Keratinocyte (primary cell): ENCODE measurements around the gene PSMD14. TPM values are rescaled to one million over a fixed set of nuclear protein-coding genes. Genes with fewer than 3 reads are reported as not detected.

Experiments
- DNase-seq: peaks from one replicate; pipeline ENCODE4 v3.0.0-alpha.2; 2011; ENCODE audit warnings: low read depth, missing footprints, low spot score
- FAIRE-seq: peaks from 2 replicates; lab custom pipeline; 2011; peaks lifted over from hg19 to GRCh38; lab: Jason Lieb, UNC
- H2AFZ ChIP-seq: 2 replicates; pipeline ENCODE4 v1.6.0; 2012; ENCODE audit warnings: low read length, control low read depth, inconsistent platforms; ENCODE audit not compliant: control insufficient read depth
- H3K27ac ChIP-seq: 2 replicates; pipeline ENCODE4 v1.5.1; 2011; ENCODE audit warnings: low read length; ENCODE audit not compliant: control insufficient read depth, insufficient read depth
- H3K27me3 ChIP-seq: 3 replicates; pipeline ENCODE4 v1.6.0; 2011; ENCODE audit warnings: low read length; ENCODE audit not compliant: control insufficient read depth, insufficient read depth; ENCODE audit errors: extremely low read depth
- H3K36me3 ChIP-seq, 2 experiments: 2 replicates in 1 of 2; 3 replicates in 1 of 2; pipeline ENCODE4 v1.5.1; 2011; ENCODE audit warnings: low read length in 2 of 2, mild to moderate bottlenecking in 1 of 2; ENCODE audit not compliant: control insufficient read depth in 2 of 2, insufficient read depth in 2 of 2; ENCODE audit errors: extremely low read depth in 1 of 2
- H3K4me1 ChIP-seq: 3 replicates; pipeline ENCODE4 v1.5.1; 2011; ENCODE audit warnings: low read length; ENCODE audit not compliant: control insufficient read depth, insufficient read depth; ENCODE audit errors: extremely low read depth
- H3K4me2 ChIP-seq: 3 replicates; pipeline ENCODE4 v1.6.0; 2011; ENCODE audit warnings: low read depth, low read length; ENCODE audit not compliant: control insufficient read depth, insufficient read depth; ENCODE audit errors: extremely low read depth
- H3K4me3 ChIP-seq, 3 experiments: fragments of 200-600 bp in 1 of 3; sonication (generic) in 1 of 3; 2 replicates in 2 of 3; 3 replicates in 1 of 3; pipeline ENCODE4 v1.5.1; 2011 to 2016; ENCODE audit warnings: low read length in 3 of 3, mild to moderate bottlenecking in 3 of 3, control low read depth in 2 of 3, inconsistent platforms in 1 of 3, low read depth in 1 of 3, mixed read lengths in 1 of 3, mixed run types in 1 of 3, moderate library complexity in 1 of 3; ENCODE audit not compliant: control insufficient read depth in 2 of 3, insufficient read depth in 2 of 3; ENCODE audit errors: extremely low read depth in 1 of 3
- H3K79me2 ChIP-seq: 2 replicates; pipeline ENCODE4 v1.6.0; 2012; ENCODE audit warnings: low read length; ENCODE audit not compliant: control insufficient read depth, insufficient read depth
- H3K9ac ChIP-seq: 3 replicates; pipeline ENCODE4 v1.6.0; 2011; ENCODE audit warnings: low read length; ENCODE audit not compliant: control insufficient read depth, insufficient read depth; ENCODE audit errors: extremely low read depth
- H3K9me1 ChIP-seq: 3 replicates; pipeline ENCODE4 v1.6.0; 2011; ENCODE audit warnings: low read length; ENCODE audit not compliant: control insufficient read depth, insufficient read depth; ENCODE audit errors: extremely low read depth
- H3K9me3 ChIP-seq: 2 replicates; pipeline ENCODE4 v1.5.1; 2012; ENCODE audit warnings: low read depth, low read length; ENCODE audit not compliant: control insufficient read depth
- H4K20me1 ChIP-seq: 3 replicates; pipeline ENCODE4 v1.6.0; 2011; ENCODE audit warnings: low read length; ENCODE audit not compliant: control insufficient read depth, insufficient read depth; ENCODE audit errors: extremely low read depth
- CTCF ChIP-seq, 3 experiments: IDR thresholded peaks in 1 of 3; conservative IDR thresholded peaks in 1 of 3; optimal IDR thresholded peaks in 1 of 3; 2 replicates in 2 of 3; 3 replicates in 1 of 3; pipeline versions ENCODE3 to v1.5.1; 2011; ENCODE audit warnings: low read length in 3 of 3, mild to moderate bottlenecking in 3 of 3, moderate library complexity in 2 of 3, control low read depth in 1 of 3, inconsistent platforms in 1 of 3; ENCODE audit not compliant: insufficient read depth in 2 of 3; ENCODE audit errors: extremely low read depth in 1 of 3
- EZH2 ChIP-seq: IDR thresholded peaks from one replicate; pipeline ENCODE4 v1.6.1; 2012; ENCODE audit warnings: inconsistent platforms, mild to moderate bottlenecking, low read length, moderate library complexity
- dilution Hi-C: fragments of 300-500 bp; cut with MboI; formaldehyde crosslinking; loops from one replicate; pipeline ENCODE4 v1.7.0; 2020; ENCODE audit warnings: low sequenced_read_pairs; ENCODE audit not compliant: extremely low pct_ligation_motif_present
- polyA plus RNA-seq, 5 experiments: library from polyadenylated mRNA; depleted of rRNA in 3 of 5; stranded (reverse) in 3 of 5; stranded (forward) in 1 of 5; unstranded in 1 of 5; fragments of >200 nt; gene quantifications; 1 replicate in 1 of 5; 2 replicates in 3 of 5; 3 replicates in 1 of 5; pipeline versions ENCODE4 v1.2.1 to v1.2.3, GENCODE V29; 2011 to 2012; ENCODE audit warnings: missing spikeins in 2 of 5, low read depth in 1 of 5, low replicate concordance in 1 of 5

PSMD14 gene
- polyA plus RNA-seq, 1 donor (not counting 4 experiments of a cell fraction or from before 2014, with no cell fraction given): 136 TPM

- H3K4me1 ChIP-seq: no peaks in the 10 kb centered on the region
- no peaks in the 10 kb centered on the region for H3K79me2 ChIP-seq
- peaks cover 93% of the 10 kb centered on the region for H3K27me3 ChIP-seq
- no peak overlapping the region for H3K4me2 ChIP-seq
- peaks cover 4% of the 10 kb centered on the region for H4K20me1 ChIP-seq
- no peak for TF ChIP-seq EZH2
- TF ChIP-seq CTCF (optimal IDR thresholded peaks at IDR 0.05 in 1 of 3, IDR thresholded peaks at IDR 0.05 in 1 of 3, conservative IDR thresholded peaks at IDR 0.05 in 1 of 3; ENCODE audit: extremely low read depth in 1 of 3, insufficient read depth in 2 of 3, low read length in 3 of 3): no peak
- no peak overlapping the region for H2AFZ ChIP-seq
- dilution Hi-C loops: no loop called here
- FAIRE-seq (no peak), DNase-seq (no peak)
- no peaks in the 10 kb centered on the region for H3K36me3 ChIP-seq
- no peak overlapping the region for H3K9ac ChIP-seq
- H3K4me3 ChIP-seq: no peak overlapping the region
- H3K27ac ChIP-seq: no peak overlapping the region
- no peaks in the 10 kb centered on the region for H3K9me3 ChIP-seq
- no peaks in the 10 kb centered on the region for H3K9me1 ChIP-seq
Observed at GRCh38 chr2:161421686-161422085, 113.5 kb downstream of the PSMD14 start.

- no peak for TF ChIP-seq CTCF (optimal IDR thresholded peaks at IDR 0.05 in 1 of 3, IDR thresholded peaks at IDR 0.05 in 1 of 3, conservative IDR thresholded peaks at IDR 0.05 in 1 of 3; ENCODE audit: extremely low read depth in 1 of 3, insufficient read depth in 2 of 3, low read length in 3 of 3)
- TF ChIP-seq EZH2: no peak
- H3K9me1 ChIP-seq: no peaks in the 10 kb centered on the region
- no peaks in the 10 kb centered on the region for H3K79me2 ChIP-seq
- H3K9me3 ChIP-seq: no peaks in the 10 kb centered on the region
- H3K4me2 ChIP-seq: no peak overlapping the region
- no peaks in the 10 kb centered on the region for H3K36me3 ChIP-seq
- no peak overlapping the region for H3K4me3 ChIP-seq
- no peak overlapping the region for H2AFZ ChIP-seq
- H4K20me1 ChIP-seq: peaks cover 4% of the 10 kb centered on the region
- no peak overlapping the region for H3K27ac ChIP-seq
- dilution Hi-C loops: no loop called here
- no peak overlapping the region for H3K9ac ChIP-seq
- no peak for FAIRE-seq
- no peak for DNase-seq
- H3K27me3 ChIP-seq: peaks cover 93% of the 10 kb centered on the region
- H3K4me1 ChIP-seq: peaks cover 4% of the 10 kb centered on the region
Observed at GRCh38 chr2:161422816-161423403, 114.7 kb downstream of the PSMD14 start.
